Cardiac atrium fibroblast (primary cell): ENCODE measurements around the gene BCL6. TPM values are rescaled to one million over a fixed set of nuclear protein-coding genes. Genes with fewer than 3 reads are reported as not detected.

Experiments
- total RNA-seq: library from RNA; depleted of rRNA; stranded (reverse); fragments of >200 nt; gene quantifications from 2 replicates; pipeline ENCODE4 v1.2.3, GENCODE V29; 2015

BCL6 gene
- 25.5 and 26.2 TPM in 2 replicates for total RNA-seq

GRCh38 chr3:187745201-187746058 is at the start of gene BCL6:
Gene BCL6 (minus strand): TSS chr3:187745468. CDS start chr3:187733693, 11,775 bp downstream.

GRCh38 chr3:187702507-187703033 is 42.7 kb downstream of the BCL6 start, which contains the start of gene RTP2:
Gene RTP2 (minus strand): TSS chr3:187702557. CDS start chr3:187702128, 429 bp downstream.

Other genes starting within 250 kb of the BCL6 start
- not detected in 2 replicates for gene SST, start 75.1 kb downstream of the BCL6 start, total RNA-seq
- gene RTP2, start 42.9 kb downstream of the BCL6 start, total RNA-seq: not detected in 2 replicates